ENCODE data around the gene CAMK2B. TPM values are rescaled to one million over a fixed set of nuclear protein-coding genes. Genes with fewer than 3 reads are reported as not detected.

The CAMK2B gene
- total RNA-seq, 4 donors from 2014 or later = 7.0 to 19.3 (median 18.5) TPM

DNA sequence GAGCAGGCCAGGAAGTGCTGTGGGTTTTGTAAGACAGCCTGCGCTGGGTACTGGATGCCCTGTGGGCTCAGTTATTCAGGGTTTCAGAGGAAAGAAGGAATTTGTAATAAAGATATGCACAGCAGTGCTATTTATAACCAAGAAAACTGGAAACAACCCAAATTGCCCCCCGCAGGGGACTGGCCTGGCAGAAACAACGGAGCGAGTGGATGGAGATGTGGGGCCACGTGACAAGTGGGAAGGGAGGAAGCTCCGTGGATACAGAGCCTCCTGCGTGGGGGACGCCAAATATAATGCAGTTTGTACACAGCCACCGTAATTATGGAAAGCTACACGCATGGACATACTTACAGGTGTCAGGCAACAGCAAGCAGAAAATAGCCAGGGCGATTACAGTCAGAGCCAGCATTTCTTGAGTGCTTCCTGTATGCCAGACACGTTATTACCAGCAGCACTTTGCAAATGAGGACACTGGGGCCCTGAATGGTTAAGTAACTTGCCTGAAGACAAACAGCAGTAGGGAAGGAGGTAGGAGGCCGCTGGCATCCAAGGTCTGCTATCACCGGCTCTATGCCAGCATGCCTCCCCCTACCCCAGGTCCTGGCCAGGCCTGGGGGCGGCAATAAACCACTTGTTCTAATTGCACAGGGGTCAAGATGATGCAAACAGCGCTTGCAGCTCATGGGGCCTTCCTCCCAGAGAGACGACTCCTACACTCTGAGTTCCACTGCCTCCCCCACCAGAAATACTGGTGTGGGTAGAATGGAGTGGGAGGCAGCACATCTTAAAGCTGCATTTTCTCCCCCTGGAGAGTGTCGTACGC lies 8.7 kb upstream of the CAMK2B start:
- Histone ChIP-seq H3K36me3 (no peaks in the 10 kb centered on the region), H3K27me3 (no peaks in the 10 kb centered on the region), H3K27ac (no peak overlapping the region), H3K4me3 (replicated peaks in 1 of 3) (no peak overlapping the region), H3K4me1 (no peaks in the 10 kb centered on the region), H3K9me3 (no peaks in the 10 kb centered on the region)
- intact Hi-C loops (cut with DNase I) = no loop called here
- no peak for TF ChIP-seq CTCF (IDR thresholded peaks at IDR 0.05)
- no peak for TF ChIP-seq POLR2A (IDR thresholded peaks at IDR 0.05)
- 77 to 81% methylated on average over 17 to 19 of the region's 19 CpGs for WGBS, 2 donors
- no peak for DNase-seq

- Histone ChIP-seq H3K36me3 (no peaks in the 10 kb centered on the region), H3K9me3 (no peaks in the 10 kb centered on the region), H3K27me3 (no peaks in the 10 kb centered on the region), H3K4me3 (replicated peaks in 1 of 3) (no peak overlapping the region), H3K27ac (no peak overlapping the region), H3K4me1 (no peaks in the 10 kb centered on the region)
- DNase-seq = no peak
- TF ChIP-seq POLR2A (IDR thresholded peaks at IDR 0.05) (no peak), CTCF (IDR thresholded peaks at IDR 0.05) (no peak)
- intact Hi-C loops (cut with DNase I) = no loop called here
- WGBS, 2 donors = 65 to 74% methylated on average over 5 of the region's 5 CpGs
Observed at GRCh38 chr7:44331682-44332081, 6.3 kb upstream of the CAMK2B start.

DNA sequence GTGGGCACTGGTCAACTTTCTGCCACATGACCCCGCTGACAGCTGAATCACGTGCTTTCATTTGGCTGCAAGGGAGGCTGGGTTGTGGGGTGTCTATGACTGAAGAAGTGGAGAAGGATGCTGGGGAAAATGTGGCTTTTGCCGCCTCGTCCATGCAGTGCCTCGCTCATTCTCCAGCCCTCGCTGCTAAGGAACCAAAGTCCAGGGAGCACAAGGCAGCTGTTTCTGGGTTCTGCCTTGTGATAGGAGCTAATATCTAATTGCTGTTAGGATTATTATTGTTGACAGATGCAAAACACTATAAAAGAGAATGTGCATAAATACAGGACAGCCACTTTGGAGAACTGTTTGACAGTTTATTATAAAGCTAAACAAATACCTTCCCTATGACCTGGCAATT lies 4.9 kb upstream of the CAMK2B start:
- Histone ChIP-seq H3K27me3 (no peaks in the 10 kb centered on the region), H3K27ac (no peak overlapping the region), H3K36me3 (no peaks in the 10 kb centered on the region), H3K4me3 (replicated peaks in 1 of 3) (no peak overlapping the region), H3K9me3 (no peaks in the 10 kb centered on the region), H3K4me1 (peaks cover 0 to 6% of the 10 kb centered on the region in 2 donors)
- TF ChIP-seq POLR2A (IDR thresholded peaks at IDR 0.05) (no peak), CTCF (IDR thresholded peaks at IDR 0.05) (no peak)
- intact Hi-C loops (cut with DNase I) = no loop called here
- WGBS, 2 donors = 83 to 88% methylated on average over 6 of the region's 6 CpGs
- no peak for DNase-seq

DNA sequence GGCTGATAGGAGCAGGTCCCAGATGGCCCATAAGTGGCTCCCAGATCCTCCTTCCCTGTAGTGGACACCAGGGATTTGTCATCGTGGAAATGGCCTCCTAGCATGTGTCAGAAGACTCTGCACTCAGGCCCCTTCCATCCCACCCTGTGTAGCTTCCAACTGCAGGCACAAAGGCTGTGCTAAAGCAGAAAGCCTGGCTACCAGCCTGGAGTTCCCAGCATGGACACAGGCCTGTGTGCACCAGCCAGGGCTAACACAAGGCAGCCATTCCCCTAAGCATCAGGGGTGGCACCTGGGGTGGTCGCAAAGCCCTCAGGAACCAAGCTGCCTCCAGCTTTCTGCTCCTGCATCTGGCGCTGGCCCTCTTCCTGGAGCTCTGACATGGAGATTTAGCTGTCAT lies 4.5 kb upstream of the CAMK2B start:
- no peaks in the 10 kb centered on the region for H3K36me3 ChIP-seq
- H3K4me3 ChIP-seq (replicated peaks in 1 of 3) = no peak overlapping the region
- WGBS, 2 donors = 82 to 92% methylated on average over 2 to 3 of the region's 3 CpGs
- H3K4me1 ChIP-seq = peaks cover 0 to 6% of the 10 kb centered on the region in 2 donors
- H3K27ac ChIP-seq = no peak overlapping the region
- intact Hi-C loops (cut with DNase I) = no loop called here
- no peaks in the 10 kb centered on the region for H3K9me3 ChIP-seq
- TF ChIP-seq POLR2A (IDR thresholded peaks at IDR 0.05) (no peak), CTCF (IDR thresholded peaks at IDR 0.05) (no peak)
- no peaks in the 10 kb centered on the region for H3K27me3 ChIP-seq
- no peak for DNase-seq

GRCh38 chr7:44329081-44329480 lies 3.7 kb upstream of the CAMK2B start:
- WGBS, 2 donors = 74 to 93% methylated on average over 2 of the region's 2 CpGs
- DNase-seq = no peak

More at GRCh38 chr7:44329081-44329480, 3.7 kb upstream of the CAMK2B start:
- H3K4me3 ChIP-seq (replicated peaks in 1 of 3) = no peak overlapping the region
- no peaks in the 10 kb centered on the region for H3K9me3 ChIP-seq
- TF ChIP-seq CTCF (IDR thresholded peaks at IDR 0.05) = no peak
- no peak for TF ChIP-seq POLR2A (IDR thresholded peaks at IDR 0.05)
- no peaks in the 10 kb centered on the region for H3K27me3 ChIP-seq
- no peaks in the 10 kb centered on the region for H3K36me3 ChIP-seq
- no peak overlapping the region for H3K27ac ChIP-seq
- peaks cover 6 to 13% of the 10 kb centered on the region in 2 donors for H3K4me1 ChIP-seq
- intact Hi-C loops (cut with DNase I) = no loop called here

Measured in thyroid gland (tissue), 4 donors.